Measurements from ENCODE around the gene NOS1. TPM values are rescaled to one million over a fixed set of nuclear protein-coding genes. Genes with fewer than 3 reads are reported as not detected.
"Not testable (repeated sequence)": the region's sequence is repeated elsewhere in the genome, so short reads cannot be mapped to it uniquely, and the experiment has no call there.

The NOS1 gene
- 0.35 and 0.48 TPM in 2 replicates for total RNA-seq (2014; rRNA removed; shearing (Covaris generic))

- H3K36me3 ChIP-seq (replicated peaks; ENCODE audit: control insufficient read depth, insufficient read depth, low read length) = no peaks in the 10 kb centered on the region
- peaks cover 68% of the 10 kb centered on the region for H3K27me3 ChIP-seq (ENCODE audit: control insufficient read depth, insufficient read depth, low read length)
- peak within 1 kb of the TSS; percentile 70 for H3K4me3 ChIP-seq (ENCODE audit: insufficient read depth, low read depth, low read length)
- DNase-seq = peak; percentile 89
These were observed at the start of gene NOS1 for GRCh38 chr12:117361347-117361751. Gene NOS1, minus strand, starts transcription at chr12:117361626. Its CDS starts 30,557 bp downstream, at chr12:117331069.

- H3K4me3 ChIP-seq (ENCODE audit: insufficient read depth, low read depth, low read length) = no peak overlapping the region
- DNase-seq = no peak
- H3K27me3 ChIP-seq (ENCODE audit: control insufficient read depth, insufficient read depth, low read length) = no peaks in the 10 kb centered on the region; the same call in 1 of the 2 replicates
- H3K36me3 ChIP-seq (replicated peaks; ENCODE audit: control insufficient read depth, insufficient read depth, low read length) = no peaks in the 10 kb centered on the region
These were observed 47.9 kb upstream of the NOS1 start for GRCh38 chr12:117409286-117409685.

GRCh38 chr12:117408161-117408791, 46.9 kb upstream of the NOS1 start:
- H3K36me3 ChIP-seq (replicated peaks; ENCODE audit: control insufficient read depth, insufficient read depth, low read length) = no peaks in the 10 kb centered on the region
- DNase-seq = peak; percentile 71
- no peak overlapping the region for H3K4me3 ChIP-seq (ENCODE audit: insufficient read depth, low read depth, low read length)
- no peaks in the 10 kb centered on the region; the same call in 1 of the 2 replicates for H3K27me3 ChIP-seq (ENCODE audit: control insufficient read depth, insufficient read depth, low read length)

GRCh38 chr12:117404940-117405339, 43.5 kb upstream of the NOS1 start:
- Histone ChIP-seq H3K4me3 (ENCODE audit: insufficient read depth, low read depth, low read length) (no peak overlapping the region), H3K36me3 (replicated peaks; ENCODE audit: control insufficient read depth, insufficient read depth, low read length) (no peaks in the 10 kb centered on the region), H3K27me3 (ENCODE audit: control insufficient read depth, insufficient read depth, low read length) (no peaks in the 10 kb centered on the region; the same call in 1 of the 2 replicates)
- no peak for DNase-seq

GRCh38 chr12:117404203-117404853, 42.9 kb upstream of the NOS1 start:
- H3K36me3 ChIP-seq (replicated peaks; ENCODE audit: control insufficient read depth, insufficient read depth, low read length) = no peaks in the 10 kb centered on the region
- no peaks in the 10 kb centered on the region; the same call in 1 of the 2 replicates for H3K27me3 ChIP-seq (ENCODE audit: control insufficient read depth, insufficient read depth, low read length)
- DNase-seq = no peak
- H3K4me3 ChIP-seq (ENCODE audit: insufficient read depth, low read depth, low read length) = no peak overlapping the region

- H3K36me3 ChIP-seq (replicated peaks; ENCODE audit: control insufficient read depth, insufficient read depth, low read length) = no peaks in the 10 kb centered on the region
- H3K4me3 ChIP-seq (ENCODE audit: insufficient read depth, low read depth, low read length) = no peak overlapping the region
- H3K27me3 ChIP-seq (ENCODE audit: control insufficient read depth, insufficient read depth, low read length) = no peaks in the 10 kb centered on the region; the same call in 1 of the 2 replicates
- DNase-seq = no peak
These were observed 42.2 kb upstream of the NOS1 start for GRCh38 chr12:117403586-117404139.

- H3K36me3 ChIP-seq (replicated peaks; ENCODE audit: control insufficient read depth, insufficient read depth, low read length) = no peaks in the 10 kb centered on the region
- H3K4me3 ChIP-seq (ENCODE audit: insufficient read depth, low read depth, low read length) = no peak overlapping the region
- peak; percentile 49 for DNase-seq
- no peaks in the 10 kb centered on the region; the same call in 1 of the 2 replicates for H3K27me3 ChIP-seq (ENCODE audit: control insufficient read depth, insufficient read depth, low read length)
These were observed 40.9 kb upstream of the NOS1 start for GRCh38 chr12:117402363-117402762.

GRCh38 chr12:117400912-117401311, 39.5 kb upstream of the NOS1 start:
- Histone ChIP-seq H3K4me3 (ENCODE audit: insufficient read depth, low read depth, low read length) (no peak overlapping the region), H3K36me3 (replicated peaks; ENCODE audit: control insufficient read depth, insufficient read depth, low read length) (no peaks in the 10 kb centered on the region), H3K27me3 (ENCODE audit: control insufficient read depth, insufficient read depth, low read length) (no peaks in the 10 kb centered on the region; the same call in 1 of the 2 replicates)
- DNase-seq = no peak

GRCh38 chr12:117398482-117398881, 37.1 kb upstream of the NOS1 start:
- not testable (repeated sequence) for H3K36me3 ChIP-seq (replicated peaks; ENCODE audit: control insufficient read depth, insufficient read depth, low read length); DNase-seq; H3K4me3 ChIP-seq (ENCODE audit: insufficient read depth, low read depth, low read length); H3K27me3 ChIP-seq (ENCODE audit: control insufficient read depth, insufficient read depth, low read length)

- Histone ChIP-seq H3K4me3 (ENCODE audit: insufficient read depth, low read depth, low read length) (no peak overlapping the region), H3K36me3 (replicated peaks; ENCODE audit: control insufficient read depth, insufficient read depth, low read length) (no peaks in the 10 kb centered on the region), H3K27me3 (ENCODE audit: control insufficient read depth, insufficient read depth, low read length) (no peaks in the 10 kb centered on the region)
- DNase-seq = no peak
These were observed 34.3 kb upstream of the NOS1 start for GRCh38 chr12:117395766-117396165.

- no peaks in the 10 kb centered on the region for H3K36me3 ChIP-seq (replicated peaks; ENCODE audit: control insufficient read depth, insufficient read depth, low read length)
- H3K4me3 ChIP-seq (ENCODE audit: insufficient read depth, low read depth, low read length) = no peak overlapping the region
- no peak for DNase-seq
- no peaks in the 10 kb centered on the region for H3K27me3 ChIP-seq (ENCODE audit: control insufficient read depth, insufficient read depth, low read length)
These were observed 33.1 kb upstream of the NOS1 start for GRCh38 chr12:117394491-117394890.

- no peak for DNase-seq
- Histone ChIP-seq H3K36me3 (replicated peaks; ENCODE audit: control insufficient read depth, insufficient read depth, low read length) (no peaks in the 10 kb centered on the region), H3K4me3 (ENCODE audit: insufficient read depth, low read depth, low read length) (no peak overlapping the region), H3K27me3 (ENCODE audit: control insufficient read depth, insufficient read depth, low read length) (no peaks in the 10 kb centered on the region)
These were observed 32.2 kb upstream of the NOS1 start for GRCh38 chr12:117393656-117394055.

GRCh38 chr12:117390866-117391265, 29.4 kb upstream of the NOS1 start:
- no peak for DNase-seq
- H3K36me3 ChIP-seq (replicated peaks; ENCODE audit: control insufficient read depth, insufficient read depth, low read length) = no peaks in the 10 kb centered on the region
- H3K27me3 ChIP-seq (ENCODE audit: control insufficient read depth, insufficient read depth, low read length) = no peaks in the 10 kb centered on the region
- H3K4me3 ChIP-seq (ENCODE audit: insufficient read depth, low read depth, low read length) = no peak overlapping the region

GRCh38 chr12:117388951-117389446, 27.6 kb upstream of the NOS1 start:
- DNase-seq = no peak
- no peak overlapping the region for H3K4me3 ChIP-seq (ENCODE audit: insufficient read depth, low read depth, low read length)
- no peaks in the 10 kb centered on the region for H3K27me3 ChIP-seq (ENCODE audit: control insufficient read depth, insufficient read depth, low read length)

GRCh38 chr12:117387832-117388231, 26.4 kb upstream of the NOS1 start:
- no peak overlapping the region for H3K4me3 ChIP-seq (ENCODE audit: insufficient read depth, low read depth, low read length)

More at GRCh38 chr12:117388951-117389446, 27.6 kb upstream of the NOS1 start:
- H3K36me3 ChIP-seq (replicated peaks; ENCODE audit: control insufficient read depth, insufficient read depth, low read length) = no peaks in the 10 kb centered on the region

More at GRCh38 chr12:117387832-117388231, 26.4 kb upstream of the NOS1 start:
- no peaks in the 10 kb centered on the region for H3K27me3 ChIP-seq (ENCODE audit: control insufficient read depth, insufficient read depth, low read length)
- DNase-seq = no peak
- no peaks in the 10 kb centered on the region for H3K36me3 ChIP-seq (replicated peaks; ENCODE audit: control insufficient read depth, insufficient read depth, low read length)
